Upper lobe of right lung (tissue), 1 donor: ENCODE results near the gene MAN1C1. TPM values are rescaled to one million over a fixed set of nuclear protein-coding genes. Genes with fewer than 3 reads are reported as not detected.

Experiments
- ATAC-seq: fragments of 200-7000 bp; cut with Tn5 transposase; one replicate; pipeline ENCODE4 v1.9.1; 2020; ENCODE audit warnings: mild to moderate bottlenecking, moderate library complexity
- DNase-seq: peaks from one replicate; pipeline ENCODE4 v3.0.0-alpha.2; 2020
- H3K27ac ChIP-seq: fragments of 200-600 bp; one replicate; pipeline ENCODE4 v1.8.0; 2022
- H3K27me3 ChIP-seq: fragments of 200-600 bp; one replicate; pipeline ENCODE4 v1.8.0; 2022; ENCODE audit warnings: mild to moderate bottlenecking
- H3K36me3 ChIP-seq: fragments of 200-600 bp; one replicate; pipeline ENCODE4 v1.8.0; 2022
- H3K4me1 ChIP-seq: fragments of 200-600 bp; one replicate; pipeline ENCODE4 v1.8.0; 2022
- H3K4me3 ChIP-seq: fragments of 200-600 bp; one replicate; pipeline ENCODE4 v1.8.0; 2022; ENCODE audit warnings: mild to moderate bottlenecking
- H3K9me3 ChIP-seq: fragments of 200-600 bp; one replicate; pipeline ENCODE4 v1.8.0; 2022
- CTCF ChIP-seq: fragments of 200-600 bp; IDR thresholded peaks from one replicate; pipeline ENCODE4 v1.8.0; 2022; ENCODE audit warnings: antibody characterized with exemption
- intact Hi-C: fragments of 100-400 bp; cut with DNase I; formaldehyde crosslinking; loops from one replicate; pipeline ENCODE4 v1.11.0; 2022
- total RNA-seq: library from RNA; stranded (reverse); fragmentation: NEBNext Ultra II Directional; extraction: Animal tissue kit (Norgen Biotek cat#: 25700); gene quantifications from one replicate; pipeline ENCODE4 v1.2.1, GENCODE V29; 2021
- donor health status: DM: no; HTN: yes; CAD: no; lungs with severe emphysema.

The MAN1C1 gene
- total RNA-seq, 1 donor from 2014 or later = 19.7 TPM

- peaks cover 11% of the 10 kb centered on the region for H3K4me1 ChIP-seq
- H3K4me3 ChIP-seq = no peak overlapping the region
- intact Hi-C loops = loop anchor here (10.0 kb wide), 1 partner anchor 185 kb away; no protein-coding TSS in a partner anchor
- H3K36me3 ChIP-seq = no peaks in the 10 kb centered on the region
- no peaks in the 10 kb centered on the region for H3K27me3 ChIP-seq
- no peaks in the 10 kb centered on the region for H3K9me3 ChIP-seq
- TF ChIP-seq CTCF = no peak
- ATAC-seq (no peak), DNase-seq (no peak)
- H3K27ac ChIP-seq = no peak overlapping the region
Observed at GRCh38 chr1:25609921-25610320, 6.7 kb upstream of the MAN1C1 start.

GRCh38 chr1:25610822-25611630, 5.6 kb upstream of the MAN1C1 start:
- Histone ChIP-seq H3K4me1 (peaks cover 11% of the 10 kb centered on the region), H3K27ac (no peak overlapping the region), H3K36me3 (no peaks in the 10 kb centered on the region), H3K4me3 (no peak overlapping the region), H3K9me3 (no peaks in the 10 kb centered on the region), H3K27me3 (no peaks in the 10 kb centered on the region)
- ATAC-seq (no peak), DNase-seq (no peak)
- intact Hi-C loops = loop anchor here (10.0 kb wide), 1 partner anchor 184 kb away; no protein-coding TSS in a partner anchor
- TF ChIP-seq CTCF = peak; percentile 17

- Histone ChIP-seq H3K36me3 (no peaks in the 10 kb centered on the region), H3K4me1 (peaks cover 11% of the 10 kb centered on the region), H3K4me3 (no peak overlapping the region), H3K27me3 (no peaks in the 10 kb centered on the region), H3K27ac (no peak overlapping the region), H3K9me3 (no peaks in the 10 kb centered on the region)
- TF ChIP-seq CTCF = no peak
- DNase-seq = no peak
- no peak for ATAC-seq
- intact Hi-C loops = loop anchor here (10.0 kb wide), 1 partner anchor 183 kb away; no protein-coding TSS in a partner anchor
Observed at GRCh38 chr1:25611843-25612242, 4.7 kb upstream of the MAN1C1 start.

- Histone ChIP-seq H3K4me3 (no peak overlapping the region), H3K27me3 (no peaks in the 10 kb centered on the region), H3K4me1 (peaks cover 11% of the 10 kb centered on the region), H3K9me3 (no peaks in the 10 kb centered on the region), H3K36me3 (no peaks in the 10 kb centered on the region), H3K27ac (no peak overlapping the region)
- intact Hi-C loops = loop anchor here (10.0 kb wide), 1 partner anchor 182 kb away; no protein-coding TSS in a partner anchor
- ATAC-seq (no peak), DNase-seq (no peak)
- no peak for TF ChIP-seq CTCF
Observed at GRCh38 chr1:25612421-25612820, 4.2 kb upstream of the MAN1C1 start.

GRCh38 chr1:25613091-25613490, 3.5 kb upstream of the MAN1C1 start:
- no peak overlapping the region for H3K4me3 ChIP-seq
- H3K27ac ChIP-seq = no peak overlapping the region
- TF ChIP-seq CTCF = no peak
- no peaks in the 10 kb centered on the region for H3K27me3 ChIP-seq
- DNase-seq (no peak), ATAC-seq (no peak)
- intact Hi-C loops = loop anchor here (10.0 kb wide), 1 partner anchor 182 kb away; no protein-coding TSS in a partner anchor
- H3K9me3 ChIP-seq = no peaks in the 10 kb centered on the region
- peaks cover 12% of the 10 kb centered on the region for H3K4me1 ChIP-seq
- H3K36me3 ChIP-seq = no peaks in the 10 kb centered on the region
